HEK293 (cell line): Measurements from ENCODE around the gene AKIRIN2.

Source experiments
- KLF1 ChIP-seq: fragments of 450-650 bp; formaldehyde crosslinking; IDR thresholded peaks from 2 replicates; pipeline ENCODE4 v1.5.1; 2016; ENCODE audit warnings: missing biosample characterization, missing genetic modification characterization
- ZBTB48 ChIP-seq: fragments of 450-650 bp; formaldehyde crosslinking; IDR thresholded peaks from 2 replicates; pipeline ENCODE4 v1.5.1; 2016; ENCODE audit warnings: missing biosample characterization, missing genetic modification characterization
- ZNF184 ChIP-seq: fragments of 450-650 bp; IDR thresholded peaks from 2 replicates; pipeline ENCODE4 v1.5.1; 2018; ENCODE audit warnings: missing biosample characterization, mild to moderate bottlenecking, missing genetic modification characterization
- TF ChIP-seq, protein P1 (sequence below): fragments of 450-650 bp; formaldehyde crosslinking; IDR thresholded peaks from 2 replicates; pipeline ENCODE4 v1.5.1; 2016; ENCODE audit warnings: missing biosample characterization, missing genetic modification characterization

DNA sequence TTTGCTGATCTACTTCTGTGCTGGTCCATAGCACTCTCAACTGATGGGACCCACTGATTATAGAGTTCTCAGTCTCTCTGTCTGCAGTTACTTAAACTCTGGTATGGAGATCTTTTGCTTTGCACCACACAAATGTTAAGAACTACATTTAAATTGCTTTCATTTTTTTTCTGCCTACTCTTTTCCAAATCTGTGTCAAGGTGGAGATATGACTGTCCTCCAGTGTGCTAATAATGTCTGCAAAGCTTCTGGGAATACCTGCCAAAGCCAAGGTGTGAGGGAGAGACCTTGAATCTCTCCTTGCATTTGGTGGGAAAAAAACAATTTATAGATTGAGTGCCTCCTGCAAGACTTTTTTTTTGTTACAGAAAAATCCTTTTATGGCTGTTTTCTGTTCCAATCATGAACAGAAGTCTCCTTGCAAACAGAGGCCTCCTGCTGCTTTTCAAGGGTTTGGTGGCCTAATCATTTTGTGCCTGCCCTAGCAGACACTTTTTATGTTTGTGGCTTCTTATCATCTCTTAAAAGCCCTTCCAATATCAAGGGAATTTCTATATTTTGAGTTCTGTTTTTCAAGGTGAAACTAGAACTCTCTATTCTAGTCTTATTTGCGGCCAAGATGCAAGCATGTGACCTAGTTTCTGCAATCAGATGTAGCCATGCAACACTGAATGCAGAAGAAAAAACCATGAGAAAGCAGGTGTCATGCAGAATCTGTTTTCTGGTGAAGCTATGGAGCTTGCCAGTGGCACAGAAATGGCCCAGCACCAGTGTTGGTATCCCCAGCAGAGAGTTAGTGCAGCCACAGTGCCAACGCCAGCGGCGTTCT, 23.2 kb upstream of the AKIRIN2 start:
- TF ChIP-seq, protein P1, sequence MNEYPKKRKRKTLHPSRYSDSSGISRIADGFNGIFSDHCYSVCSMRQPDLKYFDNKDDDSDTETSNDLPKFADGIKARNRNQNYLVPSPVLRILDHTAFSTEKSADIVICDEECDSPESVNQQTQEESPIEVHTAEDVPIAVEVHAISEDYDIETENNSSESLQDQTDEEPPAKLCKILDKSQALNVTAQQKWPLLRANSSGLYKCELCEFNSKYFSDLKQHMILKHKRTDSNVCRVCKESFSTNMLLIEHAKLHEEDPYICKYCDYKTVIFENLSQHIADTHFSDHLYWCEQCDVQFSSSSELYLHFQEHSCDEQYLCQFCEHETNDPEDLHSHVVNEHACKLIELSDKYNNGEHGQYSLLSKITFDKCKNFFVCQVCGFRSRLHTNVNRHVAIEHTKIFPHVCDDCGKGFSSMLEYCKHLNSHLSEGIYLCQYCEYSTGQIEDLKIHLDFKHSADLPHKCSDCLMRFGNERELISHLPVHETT (tag by site-specific recombination), result no peak
- TF ChIP-seq ZNF184 (no peak), KLF1 (tag by site-specific recombination) (no peak), ZBTB48 (tag by site-specific recombination) (no peak)
